ENCODE results near the gene NHLH2. TPM values are rescaled to one million over a fixed set of nuclear protein-coding genes. Genes with fewer than 3 reads are reported as not detected.

NHLH2 gene
- polyA plus RNA-seq, 1 of the 3 experiments (the other 2 are of a cell fraction): not detected

DNA sequence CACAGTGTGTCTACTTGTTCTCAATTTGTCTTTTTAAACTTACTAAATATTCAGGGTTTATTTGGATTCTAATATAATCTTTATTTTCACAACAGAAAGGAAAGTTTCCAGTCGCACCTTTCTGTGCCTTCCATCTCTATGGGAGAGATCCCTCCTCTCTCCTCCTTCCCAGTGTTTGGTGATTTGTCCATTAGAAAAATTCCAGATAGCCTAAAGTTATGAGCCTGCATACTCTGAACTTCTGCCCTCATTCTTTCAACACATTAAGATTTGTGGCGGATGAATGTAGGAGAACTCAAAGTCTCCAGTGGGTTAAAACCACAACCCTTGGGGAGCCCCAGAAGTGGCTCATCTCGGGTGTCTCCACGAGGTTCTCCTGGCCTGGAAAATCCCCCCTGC, 3.6 kb downstream of the NHLH2 start (continued):
- TF ChIP-seq EZH2phosphoT487 (IDR thresholded peaks at IDR 0.05; ENCODE audit: borderline replicate concordance, low read depth): no peak
- TF ChIP-seq GATA2 (CRISPR knock-in tag; IDR thresholded peaks at IDR 0.05): no peak

DNA sequence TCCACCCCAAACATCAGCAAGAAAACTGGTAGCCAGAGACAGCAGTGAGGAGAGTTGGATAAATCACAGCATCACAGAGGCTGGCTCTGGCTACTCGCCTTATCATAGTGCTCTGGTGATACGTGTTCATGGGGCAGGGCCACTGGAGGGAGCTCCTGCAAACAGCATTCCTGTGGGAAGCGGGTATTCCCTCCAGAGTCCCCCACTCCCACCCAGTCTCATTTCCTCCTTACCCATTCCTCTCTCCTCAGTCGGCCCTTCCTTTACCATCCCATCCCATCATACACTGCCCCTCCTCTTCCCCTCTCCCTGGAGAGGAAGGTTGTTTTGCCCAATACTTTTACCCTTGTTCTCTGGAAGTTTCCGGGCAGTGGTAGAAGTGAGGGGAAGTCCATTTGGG, 7.1 kb downstream of the NHLH2 start:
- no peak overlapping the region for H3K4me2 ChIP-seq
- no peaks in the 10 kb centered on the region for H3K27me3 ChIP-seq (ENCODE audit: insufficient read depth)
- no peak for DNase-seq
- H3K36me3 ChIP-seq (replicated peaks in 1 of 2; ENCODE audit: control insufficient read depth in 1 of 2, insufficient read depth in 2 of 2, low read length in 1 of 2): no peaks in the 10 kb centered on the region
- H3K9me2 ChIP-seq: no peaks in the 10 kb centered on the region
- H3K4me3 ChIP-seq (ENCODE audit: low read depth in 2 of 2, low read length in 1 of 2): no peak overlapping the region
- H2AFZ ChIP-seq (ENCODE audit: low read depth): no peak overlapping the region
- no peaks in the 10 kb centered on the region for H4K20me1 ChIP-seq (ENCODE audit: insufficient read depth)
- whole genome bisulfite sequencing (ENCODE audit: low lambda C conversion rate): 62% methylated on average over 3 of the region's 5 CpGs
- H3K4me1 ChIP-seq (ENCODE audit: control insufficient read depth in 1 of 2, insufficient read depth in 2 of 2, low read depth in 1 of 2, low read length in 1 of 2): no peaks in the 10 kb centered on the region; a peak in 1 of 4 replicates
- no peak for TF ChIP-seq GATA2 (CRISPR knock-in tag; IDR thresholded peaks at IDR 0.05)
- TF ChIP-seq TAF1 (IDR thresholded peaks at IDR 0.05; ENCODE audit: borderline replicate concordance, low read depth, low read length): no peak
- TF ChIP-seq, protein P1, sequence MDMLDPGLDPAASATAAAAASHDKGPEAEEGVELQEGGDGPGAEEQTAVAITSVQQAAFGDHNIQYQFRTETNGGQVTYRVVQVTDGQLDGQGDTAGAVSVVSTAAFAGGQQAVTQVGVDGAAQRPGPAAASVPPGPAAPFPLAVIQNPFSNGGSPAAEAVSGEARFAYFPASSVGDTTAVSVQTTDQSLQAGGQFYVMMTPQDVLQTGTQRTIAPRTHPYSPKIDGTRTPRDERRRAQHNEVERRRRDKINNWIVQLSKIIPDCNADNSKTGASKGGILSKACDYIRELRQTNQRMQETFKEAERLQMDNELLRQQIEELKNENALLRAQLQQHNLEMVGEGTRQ (IDR thresholded peaks at IDR 0.05; ENCODE audit: borderline replicate concordance, low read depth, low read length): no peak
- no peak for TF ChIP-seq FOXJ3 (CRISPR knock-in tag; IDR thresholded peaks at IDR 0.05)
- TF ChIP-seq, protein P2, sequence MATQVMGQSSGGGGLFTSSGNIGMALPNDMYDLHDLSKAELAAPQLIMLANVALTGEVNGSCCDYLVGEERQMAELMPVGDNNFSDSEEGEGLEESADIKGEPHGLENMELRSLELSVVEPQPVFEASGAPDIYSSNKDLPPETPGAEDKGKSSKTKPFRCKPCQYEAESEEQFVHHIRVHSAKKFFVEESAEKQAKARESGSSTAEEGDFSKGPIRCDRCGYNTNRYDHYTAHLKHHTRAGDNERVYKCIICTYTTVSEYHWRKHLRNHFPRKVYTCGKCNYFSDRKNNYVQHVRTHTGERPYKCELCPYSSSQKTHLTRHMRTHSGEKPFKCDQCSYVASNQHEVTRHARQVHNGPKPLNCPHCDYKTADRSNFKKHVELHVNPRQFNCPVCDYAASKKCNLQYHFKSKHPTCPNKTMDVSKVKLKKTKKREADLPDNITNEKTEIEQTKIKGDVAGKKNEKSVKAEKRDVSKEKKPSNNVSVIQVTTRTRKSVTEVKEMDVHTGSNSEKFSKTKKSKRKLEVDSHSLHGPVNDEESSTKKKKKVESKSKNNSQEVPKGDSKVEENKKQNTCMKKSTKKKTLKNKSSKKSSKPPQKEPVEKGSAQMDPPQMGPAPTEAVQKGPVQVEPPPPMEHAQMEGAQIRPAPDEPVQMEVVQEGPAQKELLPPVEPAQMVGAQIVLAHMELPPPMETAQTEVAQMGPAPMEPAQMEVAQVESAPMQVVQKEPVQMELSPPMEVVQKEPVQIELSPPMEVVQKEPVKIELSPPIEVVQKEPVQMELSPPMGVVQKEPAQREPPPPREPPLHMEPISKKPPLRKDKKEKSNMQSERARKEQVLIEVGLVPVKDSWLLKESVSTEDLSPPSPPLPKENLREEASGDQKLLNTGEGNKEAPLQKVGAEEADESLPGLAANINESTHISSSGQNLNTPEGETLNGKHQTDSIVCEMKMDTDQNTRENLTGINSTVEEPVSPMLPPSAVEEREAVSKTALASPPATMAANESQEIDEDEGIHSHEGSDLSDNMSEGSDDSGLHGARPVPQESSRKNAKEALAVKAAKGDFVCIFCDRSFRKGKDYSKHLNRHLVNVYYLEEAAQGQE (IDR thresholded peaks at IDR 0.05; ENCODE audit: low read depth, low read length): no peak
- TF ChIP-seq, protein P3, sequence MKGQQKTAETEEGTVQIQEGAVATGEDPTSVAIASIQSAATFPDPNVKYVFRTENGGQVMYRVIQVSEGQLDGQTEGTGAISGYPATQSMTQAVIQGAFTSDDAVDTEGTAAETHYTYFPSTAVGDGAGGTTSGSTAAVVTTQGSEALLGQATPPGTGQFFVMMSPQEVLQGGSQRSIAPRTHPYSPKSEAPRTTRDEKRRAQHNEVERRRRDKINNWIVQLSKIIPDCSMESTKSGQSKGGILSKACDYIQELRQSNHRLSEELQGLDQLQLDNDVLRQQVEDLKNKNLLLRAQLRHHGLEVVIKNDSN (IDR thresholded peaks at IDR 0.05; ENCODE audit: borderline replicate concordance, low read depth): no peak
- TF ChIP-seq RXRA (IDR thresholded peaks at IDR 0.05; ENCODE audit: borderline replicate concordance, low read depth): no peak
- no peak for TF ChIP-seq FOSL2 (IDR thresholded peaks at IDR 0.05; ENCODE audit: borderline replicate concordance, low read depth)
- H3K79me2 ChIP-seq (ENCODE audit: insufficient read depth): no peaks in the 10 kb centered on the region
- H3K9ac ChIP-seq: no peak overlapping the region
- no peaks in the 10 kb centered on the region for H3F3A ChIP-seq (replicated peaks; ENCODE audit: insufficient read depth)
- H3K27ac ChIP-seq (ENCODE audit: low read depth in 2 of 2, low read length in 1 of 2): no peak overlapping the region
- ChIA-PET POLR2A (no interaction called here), CTCF (interaction anchor here (1.0 to 1.3 kb wide), 2 partner anchors 9 to 147 kb away, joined by 3 to 4 read pairs; no protein-coding TSS in a partner anchor)
- H3K9me3 ChIP-seq: no peaks in the 10 kb centered on the region
